ENCODE data around the gene PRKAG2.
A peak's percentile ranks its signal among the peaks of the same experiment; 100 is the strongest.
"Not testable (repeated sequence)": the region's sequence is repeated elsewhere in the genome, so short reads cannot be mapped to it uniquely, and the experiment has no call there.

Gene PRKAG2

GRCh38 chr7:151884312-151885201 lies 7.6 kb upstream of the PRKAG2 start:
- no peak for DNase-seq (ENCODE audit: low spot score)

GRCh38 chr7:151883857-151884256 lies 6.9 kb upstream of the PRKAG2 start:
- no peak for DNase-seq (ENCODE audit: low spot score)

- DNase-seq (ENCODE audit: low spot score): no peak
These were observed 5.8 kb upstream of the PRKAG2 start for GRCh38 chr7:151882734-151883133.

- DNase-seq (ENCODE audit: low spot score): no peak
These were observed 3.8 kb upstream of the PRKAG2 start for GRCh38 chr7:151880688-151881087.

GRCh38 chr7:151877911-151878835 lies 1.3 kb upstream of the PRKAG2 start:
- DNase-seq (ENCODE audit: low spot score): no peak

- DNase-seq (ENCODE audit: low spot score): peak; percentile 33
These were observed 695 bp downstream of the PRKAG2 start for GRCh38 chr7:151875942-151876898.

- DNase-seq (ENCODE audit: low spot score): not testable (repeated sequence)
These were observed 2.4 kb downstream of the PRKAG2 start for GRCh38 chr7:151874479-151874878.

- no peak for DNase-seq (ENCODE audit: low spot score)
These were observed 3.4 kb downstream of the PRKAG2 start for GRCh38 chr7:151873402-151873965.

GRCh38 chr7:151872531-151873401 lies 4.1 kb downstream of the PRKAG2 start:
- no peak for DNase-seq (ENCODE audit: low spot score)

- no peak for DNase-seq (ENCODE audit: low spot score)
These were observed 5.0 kb downstream of the PRKAG2 start for GRCh38 chr7:151871904-151872303.

- DNase-seq (ENCODE audit: low spot score): no peak
These were observed 5.7 kb downstream of the PRKAG2 start for GRCh38 chr7:151871189-151871735.

- DNase-seq (ENCODE audit: low spot score): no peak
These were observed 6.7 kb downstream of the PRKAG2 start for GRCh38 chr7:151869968-151870918.

GRCh38 chr7:151869455-151869854 lies 7.5 kb downstream of the PRKAG2 start:
- DNase-seq (ENCODE audit: low spot score): no peak

GRCh38 chr7:151869109-151869428 lies 7.8 kb downstream of the PRKAG2 start:
- no peak for DNase-seq (ENCODE audit: low spot score)

- DNase-seq (ENCODE audit: low spot score): no peak
These were observed 8.4 kb downstream of the PRKAG2 start for GRCh38 chr7:151868396-151869108.

GRCh38 chr7:151867912-151868311 lies 9.0 kb downstream of the PRKAG2 start:
- no peak for DNase-seq (ENCODE audit: low spot score)

GRCh38 chr7:151866761-151867655 lies 9.9 kb downstream of the PRKAG2 start:
- no peak for DNase-seq (ENCODE audit: low spot score)

Data from pons (tissue), 1 donor.